Measurements from ENCODE around the gene SH2D6. TPM values are rescaled to one million over a fixed set of nuclear protein-coding genes. Genes with fewer than 3 reads are reported as not detected.

The SH2D6 gene
- polyA plus RNA-seq, 3 donors: not detected

DNA sequence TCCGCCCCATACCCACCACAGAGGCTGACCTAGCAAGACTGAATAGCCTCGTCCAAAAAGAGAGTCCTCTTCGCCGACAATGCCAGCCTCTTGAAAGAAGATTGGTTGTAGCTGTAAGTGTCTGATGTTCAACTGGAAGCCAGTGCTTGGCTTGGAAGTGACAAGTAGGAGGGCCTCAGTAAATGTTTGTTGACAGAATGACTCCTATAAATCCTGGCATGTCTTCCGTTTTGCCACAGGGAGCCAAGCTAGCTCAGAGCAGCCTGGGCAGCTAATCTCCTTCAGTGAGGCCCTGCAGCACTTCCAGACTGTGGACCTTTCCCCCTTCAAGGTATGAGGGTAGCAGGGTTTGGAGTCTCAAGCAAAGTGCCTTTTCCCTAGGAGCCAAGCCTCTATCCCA, 49.0 kb upstream of the SH2D6 start:
- H3K27me3 Mint-ChIP-seq (ENCODE audit: low read depth in 3 of 3): no peaks in the 10 kb centered on the region
- H3K36me3 Mint-ChIP-seq: peaks cover 49 to 50% of the 10 kb centered on the region in 2 donors

DNA sequence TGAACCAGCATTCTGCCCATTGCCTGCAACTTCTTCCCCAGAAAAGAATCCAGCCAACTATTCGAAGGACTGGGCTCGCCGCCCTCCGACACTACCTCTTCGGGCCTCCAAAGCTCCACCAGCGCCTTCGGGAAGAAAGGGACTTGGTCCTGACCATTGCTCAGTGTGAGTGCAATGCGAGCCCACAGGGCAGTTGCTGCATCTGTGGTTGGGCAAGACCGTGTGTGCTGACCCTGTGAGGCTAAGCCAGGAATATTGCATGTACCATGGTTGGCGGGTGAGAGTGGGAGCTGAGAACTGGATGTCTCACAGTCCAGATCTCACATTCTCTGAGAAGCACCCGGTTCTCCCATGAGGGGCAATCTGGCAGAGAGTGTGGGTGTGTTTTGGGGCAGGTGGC, 47.5 kb upstream of the SH2D6 start:
- intact Hi-C loops (cut with micrococcal nuclease): no loop called here
- H3K27ac Mint-ChIP-seq: peak overlapping the region in 3 of 7 donors; percentile 14 to 78 (median 33)
- Histone ChIP-seq H3K27me3 (ENCODE audit: control insufficient read depth in 2 of 2, insufficient read depth in 2 of 2, low read length in 2 of 2) (no peaks in the 10 kb centered on the region), H3K9ac (ENCODE audit: insufficient read depth, low read length, poor library complexity, severe bottlenecking) (no peak overlapping the region), H3K4me2 (replicated peaks; ENCODE audit: extremely low read depth, low read length, poor library complexity, severe bottlenecking) (no peak overlapping the region), H3K4me1 (ENCODE audit: control insufficient read depth in 1 of 2, insufficient read depth in 2 of 2, low read length in 2 of 2) (no peaks in the 10 kb centered on the region), H4K20me1 (ENCODE audit: insufficient read depth, low read length) (no peaks in the 10 kb centered on the region), H3K27ac (ENCODE audit: low read depth in 1 of 2, low read length in 2 of 2) (peak overlapping the region in 1 of 2 donors; percentile 5), H3K36me3 (replicated peaks in 1 of 2; ENCODE audit: control insufficient read depth in 1 of 2, insufficient read depth in 2 of 2, low read length in 2 of 2) (peaks cover 8 to 58% of the 10 kb centered on the region in 2 donors), H3K9me3 (replicated peaks in 1 of 2; ENCODE audit: control insufficient read depth in 1 of 2, insufficient read depth in 1 of 2, low read length in 2 of 2) (peaks cover 0 to 3% of the 10 kb centered on the region in 2 donors), H3K79me2 (ENCODE audit: insufficient read depth, low read length) (no peaks in the 10 kb centered on the region), H2AFZ (ENCODE audit: insufficient read depth, low read depth, low read length, poor library complexity, severe bottlenecking) (no peak overlapping the region), H3K4me3 (replicated peaks in 1 of 3; ENCODE audit: low read depth in 2 of 3, low read length in 3 of 3) (no peak overlapping the region)
- TF ChIP-seq, protein P1, sequence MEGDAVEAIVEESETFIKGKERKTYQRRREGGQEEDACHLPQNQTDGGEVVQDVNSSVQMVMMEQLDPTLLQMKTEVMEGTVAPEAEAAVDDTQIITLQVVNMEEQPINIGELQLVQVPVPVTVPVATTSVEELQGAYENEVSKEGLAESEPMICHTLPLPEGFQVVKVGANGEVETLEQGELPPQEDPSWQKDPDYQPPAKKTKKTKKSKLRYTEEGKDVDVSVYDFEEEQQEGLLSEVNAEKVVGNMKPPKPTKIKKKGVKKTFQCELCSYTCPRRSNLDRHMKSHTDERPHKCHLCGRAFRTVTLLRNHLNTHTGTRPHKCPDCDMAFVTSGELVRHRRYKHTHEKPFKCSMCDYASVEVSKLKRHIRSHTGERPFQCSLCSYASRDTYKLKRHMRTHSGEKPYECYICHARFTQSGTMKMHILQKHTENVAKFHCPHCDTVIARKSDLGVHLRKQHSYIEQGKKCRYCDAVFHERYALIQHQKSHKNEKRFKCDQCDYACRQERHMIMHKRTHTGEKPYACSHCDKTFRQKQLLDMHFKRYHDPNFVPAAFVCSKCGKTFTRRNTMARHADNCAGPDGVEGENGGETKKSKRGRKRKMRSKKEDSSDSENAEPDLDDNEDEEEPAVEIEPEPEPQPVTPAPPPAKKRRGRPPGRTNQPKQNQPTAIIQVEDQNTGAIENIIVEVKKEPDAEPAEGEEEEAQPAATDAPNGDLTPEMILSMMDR (IDR thresholded peaks at IDR 0.05): no peak
- WGBS (ENCODE audit: insufficient coverage): 91% methylated on average over 10 of the region's 11 CpGs
- H3K4me1 Mint-ChIP-seq: no peaks in the 10 kb centered on the region
- no peak overlapping the region for H3K4me3 Mint-ChIP-seq
- no peak for DNase-seq
- no peaks in the 10 kb centered on the region for H3K27me3 Mint-ChIP-seq (ENCODE audit: low read depth in 3 of 3)
- H3K9me3 Mint-ChIP-seq: peaks cover 0 to 6% (median 0%) of the 10 kb centered on the region in 7 donors
- peaks cover 56 to 58% of the 10 kb centered on the region in 2 donors for H3K36me3 Mint-ChIP-seq

More for the DNA sequence above, 49.0 kb upstream of the SH2D6 start:
- H3K79me2 ChIP-seq (ENCODE audit: insufficient read depth, low read length): no peaks in the 10 kb centered on the region
- H3K27ac Mint-ChIP-seq: no peak overlapping the region
- no peak overlapping the region for H3K4me2 ChIP-seq (replicated peaks; ENCODE audit: extremely low read depth, low read length, poor library complexity, severe bottlenecking)
- intact Hi-C loops (cut with micrococcal nuclease): no loop called here
- peaks cover 6 to 50% of the 10 kb centered on the region in 2 donors for H3K36me3 ChIP-seq (replicated peaks in 1 of 2; ENCODE audit: control insufficient read depth in 1 of 2, insufficient read depth in 2 of 2, low read length in 2 of 2)
- DNase-seq: no peak
- no peak overlapping the region for H3K27ac ChIP-seq (ENCODE audit: low read depth in 1 of 2, low read length in 2 of 2)
- no peaks in the 10 kb centered on the region for H3K4me1 ChIP-seq (ENCODE audit: control insufficient read depth in 1 of 2, insufficient read depth in 2 of 2, low read length in 2 of 2)
- 100% methylated on average over 1 of the region's 5 CpGs for WGBS (ENCODE audit: insufficient coverage)
- peaks cover 0 to 3% of the 10 kb centered on the region in 2 donors for H3K9me3 ChIP-seq (replicated peaks in 1 of 2; ENCODE audit: control insufficient read depth in 1 of 2, insufficient read depth in 1 of 2, low read length in 2 of 2)
- peaks cover 0 to 6% (median 0%) of the 10 kb centered on the region in 7 donors for H3K9me3 Mint-ChIP-seq
- H3K4me1 Mint-ChIP-seq: no peaks in the 10 kb centered on the region
- no peak overlapping the region for H3K9ac ChIP-seq (ENCODE audit: insufficient read depth, low read length, poor library complexity, severe bottlenecking)
- H3K4me3 Mint-ChIP-seq: no peak overlapping the region
- TF ChIP-seq, protein P1 (IDR thresholded peaks at IDR 0.05): no peak
- H2AFZ ChIP-seq (ENCODE audit: insufficient read depth, low read depth, low read length, poor library complexity, severe bottlenecking): no peak overlapping the region
- no peaks in the 10 kb centered on the region for H3K27me3 ChIP-seq (ENCODE audit: control insufficient read depth in 2 of 2, insufficient read depth in 2 of 2, low read length in 2 of 2)
- no peaks in the 10 kb centered on the region for H4K20me1 ChIP-seq (ENCODE audit: insufficient read depth, low read length)
- H3K4me3 ChIP-seq (replicated peaks in 1 of 3; ENCODE audit: low read depth in 2 of 3, low read length in 3 of 3): no peak overlapping the region

Measured in CD14-positive monocyte (primary cell).